Heart left ventricle (tissue), 16 donors: Measurements from ENCODE around the gene SH2D7. TPM values are rescaled to one million over a fixed set of nuclear protein-coding genes. Genes with fewer than 3 reads are reported as not detected.

Experiments used
- ATAC-seq, 4 donors: fragments of 200-7000 bp; cut with Tn5 transposase; one replicate each; pipeline ENCODE4 v1.9.1; 2020 to 2022; ENCODE audit warnings: moderate library complexity in 4 of 4, mild to moderate bottlenecking in 3 of 4, moderate number of reproducible peaks in 1 of 4
- DNase-seq, 5 donors: peaks; one replicate each; pipeline ENCODE4 v3.0.0-alpha.2; 2020
- H3K27ac ChIP-seq, 12 donors: fragments of 200-600 bp; sonication (generic) in 4 of 12; one replicate each; pipeline versions ENCODE4 v1.5.0 to v1.8.0; 2016 to 2022; ENCODE audit warnings: mild to moderate bottlenecking in 2 of 12
- H3K27me3 ChIP-seq, 9 donors: fragments of 200-600 bp; sonication (generic) in 2 of 9; one replicate each; pipeline versions ENCODE4 v1.5.1 to v1.8.0; 2016 to 2022; ENCODE audit warnings: mild to moderate bottlenecking in 3 of 9
- H3K36me3 ChIP-seq, 9 donors: fragments of 200-600 bp; sonication (generic) in 2 of 9; one replicate each; pipeline versions ENCODE4 v1.5.0 to v1.8.0; 2018 to 2022; ENCODE audit warnings: mild to moderate bottlenecking in 2 of 9
- H3K4me1 ChIP-seq, 12 donors: fragments of 200-600 bp; sonication (generic) in 4 of 12; one replicate each; pipeline versions ENCODE4 v1.5.0 to v1.8.0; 2016 to 2022; ENCODE audit warnings: mild to moderate bottlenecking in 3 of 12
- H3K4me3 ChIP-seq, 12 donors: fragments of 200-600 bp; sonication (generic) in 4 of 12; one replicate each; pipeline versions ENCODE4 v1.5.0 to v1.8.0; 2017 to 2022; ENCODE audit warnings: mild to moderate bottlenecking in 9 of 12, moderate library complexity in 4 of 12
- H3K9me3 ChIP-seq, 12 donors: fragments of 200-600 bp; sonication (generic) in 4 of 12; one replicate each; pipeline versions ENCODE4 v1.5.0 to v1.8.0; 2016 to 2022; ENCODE audit warnings: mild to moderate bottlenecking in 1 of 12
- POLR2A ChIP-seq, 2 donors: fragments of 450-650 bp; IDR thresholded peaks; one replicate each; pipeline ENCODE4 v1.6.1; 2017; ENCODE audit warnings: antibody characterized with exemption in 2 of 2, mild to moderate bottlenecking in 2 of 2, moderate library complexity in 2 of 2
- WGBS, 4 donors: extraction: QIAGEN DNeasy Blood & Tissue Kit in 2 of 4; methylation state at CpG; one replicate each; pipeline versions ENCODE4 v1.1.5 to v1.1.7; 2013 to 2018; 5-methylcytosine and 5-hydroxymethylcytosine counted together
- intact Hi-C, 10 donors: fragments of 100-400 bp; cut with DNase I; formaldehyde crosslinking; loops; one replicate each; pipeline versions ENCODE4 v1.11.1 to v1.14.2; 2022
- polyA plus RNA-seq, 2 donors: library from polyadenylated mRNA; stranded (reverse); fragments of 200-250 nt; gene quantifications; one replicate each; pipeline ENCODE4 v1.2.3, GENCODE V29; 2013
- total RNA-seq, 9 donors: library from RNA; depleted of rRNA in 2 of 9; stranded (reverse); fragments of >200 nt in 2 of 9; fragmentation: NEBNext Ultra II Directional in 3 of 9; extraction: Animal tissue kit (Norgen Biotek cat#: 25700) in 3 of 9; gene quantifications; one replicate each; pipeline versions ENCODE4 v1.1.0 to v1.2.4, GENCODE V29; 2016 to 2023
- TF ChIP-seq, protein P1 (sequence below), 12 donors: fragments of 200-600 bp; sonication (generic) in 4 of 12; IDR thresholded peaks; one replicate each; pipeline versions ENCODE4 v1.5.0 to v1.8.0; 2018 to 2022; ENCODE audit warnings: antibody characterized with exemption in 12 of 12, mild to moderate bottlenecking in 5 of 12
- donor health status: ischemic (EF 13 %, LVEDD 7.1; RV severe dilation, severe dysfunction).
- donor health status: healthy with polysubstance abuse.
- donor health status: DM: no; HTN: yes; CAD: no.
- donor health status: DM: no; HTN: no; CAD: no.
- donor health status: ischemic (EF 25% LVEDD 6.9; RV normal size, moderate dysfunction).
- donor health status: ischemic (EF 25% LVEDD 5.7; RV mildly dilated, moderate dysfunction).
- donor health status: healthy.
- donor health status: DM: yes; HTN: yes; CAD: no.
- donor health status: ischemic (EF 35%, LVEDD 5.7; RV mildly dilated, moderate dysfunction).
- donor health status: nonischemic (EF 11% LVEDD 7.7; RV severe dilation, severe dysfunction).
- donor health status: DM: yes; HTN: yes; CAD: no.
- donor health status: PGD.
- donor health status: ischemic (EF 29% LVEDD 5.4; RV normal size, mild dysfunction).
- donor health status: nonischemic (EF 23%, LVEDD 6.1; RV moderate dilation, normal function).

SH2D7 gene
- total and polyA plus RNA-seq, 11 donors = not detected

DNA sequence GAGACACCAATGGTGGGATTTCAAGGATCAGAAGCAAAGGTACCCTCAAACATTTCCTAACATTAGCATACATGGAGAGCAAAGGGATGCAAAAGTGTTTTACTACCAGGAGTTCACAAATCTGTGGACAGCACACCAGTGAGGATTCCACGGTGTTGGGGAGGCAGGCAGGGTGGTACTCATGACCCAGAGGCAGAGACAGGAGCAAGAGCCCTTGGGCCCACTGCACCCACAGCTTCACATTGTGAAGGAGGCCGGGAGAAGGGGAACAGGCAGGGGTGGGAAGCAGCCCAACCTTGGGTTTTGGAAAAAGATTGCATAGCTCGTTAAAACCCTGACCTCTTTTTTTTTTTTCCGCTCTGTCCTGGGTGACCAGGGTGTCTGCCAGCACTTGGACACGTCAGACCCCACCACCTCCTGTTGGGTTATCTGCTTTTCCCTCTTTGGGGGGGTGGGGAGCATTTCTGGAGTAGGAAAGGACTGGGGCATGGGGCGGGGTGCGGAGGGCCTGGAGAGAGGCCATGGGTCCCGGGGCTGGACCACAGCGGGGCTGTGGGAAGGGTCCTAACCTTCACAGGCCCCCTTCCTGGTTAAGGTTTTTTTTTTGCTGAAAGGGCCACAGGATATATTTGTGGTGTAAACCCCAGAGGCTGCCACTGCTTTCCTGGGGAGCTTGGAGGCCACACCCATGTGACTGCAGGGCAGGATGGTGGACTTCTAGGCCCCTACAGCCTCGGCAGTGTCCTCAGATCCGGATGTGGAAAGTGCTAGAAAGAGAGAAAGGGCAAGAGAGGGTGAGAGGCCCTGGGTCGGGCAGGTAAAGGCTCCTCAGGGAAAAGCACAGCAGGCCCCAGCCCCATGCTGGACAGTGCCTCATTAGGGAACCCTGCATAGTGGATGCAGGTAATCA is 12.5 kb downstream of the SH2D7 start:
- WGBS, 4 donors = 89 to 96% (median 91%) methylated on average over 12 of the region's 12 CpGs

DNA sequence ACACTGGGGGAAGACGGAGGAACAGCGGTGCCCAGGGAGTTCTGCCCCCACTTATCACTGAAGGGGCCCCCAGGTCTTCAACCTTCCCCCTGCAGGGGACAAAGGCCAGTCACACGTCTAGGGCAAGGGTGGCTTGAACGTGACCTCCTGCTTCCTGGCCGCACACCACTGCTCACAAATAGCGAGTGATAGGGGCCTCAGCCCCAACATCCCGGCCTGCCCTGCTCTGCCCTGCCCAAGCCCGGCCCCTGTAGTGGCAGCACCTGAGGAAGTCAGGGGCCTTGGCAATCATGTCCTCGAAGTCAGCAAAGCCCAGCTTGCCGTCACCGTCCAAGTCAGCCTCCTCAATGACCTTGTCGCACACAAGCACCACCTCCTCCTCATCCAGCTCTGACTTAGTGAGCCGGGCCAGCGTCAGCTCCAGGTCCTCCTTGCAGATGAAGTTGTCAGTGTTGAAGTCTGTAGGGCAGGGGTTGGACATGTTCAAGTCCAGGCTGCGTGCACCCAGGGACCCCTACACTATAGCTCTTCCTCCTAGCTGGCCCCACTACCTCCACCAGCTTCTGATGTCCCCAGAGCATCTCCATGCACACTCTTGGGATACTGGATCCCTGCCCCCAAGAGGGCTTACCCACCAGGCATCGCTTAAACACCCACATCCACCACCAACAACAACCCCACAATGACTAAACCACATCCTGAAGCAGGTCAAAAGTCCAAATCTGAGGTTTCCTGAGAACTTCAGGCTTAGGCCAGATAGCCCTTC is 13.3 kb downstream of the SH2D7 start:
- Histone ChIP-seq H3K27ac (no peak overlapping the region), H3K9me3 (no peaks in the 10 kb centered on the region), H3K4me3 (no peak overlapping the region), H3K36me3 (no peaks in the 10 kb centered on the region), H3K4me1 (peaks cover 0 to 37% (median 0%) of the 10 kb centered on the region in 12 donors), H3K27me3 (no peaks in the 10 kb centered on the region)
- WGBS, 4 donors = 88 to 92% (median 90%) methylated on average over 13 to 16 of the region's 16 CpGs
- intact Hi-C loops = loop anchor here in 3 of 10 donors (5.0 to 10.0 kb wide), 2 partner anchors 101 to 103 kb away; no protein-coding TSS in a partner anchor
- DNase-seq (no peak), ATAC-seq (no peak)
- TF ChIP-seq, protein P1, sequence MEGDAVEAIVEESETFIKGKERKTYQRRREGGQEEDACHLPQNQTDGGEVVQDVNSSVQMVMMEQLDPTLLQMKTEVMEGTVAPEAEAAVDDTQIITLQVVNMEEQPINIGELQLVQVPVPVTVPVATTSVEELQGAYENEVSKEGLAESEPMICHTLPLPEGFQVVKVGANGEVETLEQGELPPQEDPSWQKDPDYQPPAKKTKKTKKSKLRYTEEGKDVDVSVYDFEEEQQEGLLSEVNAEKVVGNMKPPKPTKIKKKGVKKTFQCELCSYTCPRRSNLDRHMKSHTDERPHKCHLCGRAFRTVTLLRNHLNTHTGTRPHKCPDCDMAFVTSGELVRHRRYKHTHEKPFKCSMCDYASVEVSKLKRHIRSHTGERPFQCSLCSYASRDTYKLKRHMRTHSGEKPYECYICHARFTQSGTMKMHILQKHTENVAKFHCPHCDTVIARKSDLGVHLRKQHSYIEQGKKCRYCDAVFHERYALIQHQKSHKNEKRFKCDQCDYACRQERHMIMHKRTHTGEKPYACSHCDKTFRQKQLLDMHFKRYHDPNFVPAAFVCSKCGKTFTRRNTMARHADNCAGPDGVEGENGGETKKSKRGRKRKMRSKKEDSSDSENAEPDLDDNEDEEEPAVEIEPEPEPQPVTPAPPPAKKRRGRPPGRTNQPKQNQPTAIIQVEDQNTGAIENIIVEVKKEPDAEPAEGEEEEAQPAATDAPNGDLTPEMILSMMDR (IDR thresholded peaks at IDR 0.05) = no peak
- TF ChIP-seq POLR2A (IDR thresholded peaks at IDR 0.05) = no peak

More for the DNA sequence above, 12.5 kb downstream of the SH2D7 start:
- Histone ChIP-seq H3K4me3 (no peak overlapping the region), H3K4me1 (peaks cover 0 to 37% (median 0%) of the 10 kb centered on the region in 12 donors), H3K27me3 (no peaks in the 10 kb centered on the region), H3K27ac (peak overlapping the region in 1 of 12 donors; percentile 79), H3K36me3 (no peaks in the 10 kb centered on the region), H3K9me3 (no peaks in the 10 kb centered on the region)
- no peak for TF ChIP-seq POLR2A (IDR thresholded peaks at IDR 0.05)
- TF ChIP-seq, protein P1 (IDR thresholded peaks at IDR 0.05) = no peak
- intact Hi-C loops = loop anchor here in 3 of 10 donors (5.0 to 10.0 kb wide), 2 partner anchors 100 to 103 kb away; no protein-coding TSS in a partner anchor
- DNase-seq (peak in 1 of 5 donors; percentile 15), ATAC-seq (no peak)

DNA sequence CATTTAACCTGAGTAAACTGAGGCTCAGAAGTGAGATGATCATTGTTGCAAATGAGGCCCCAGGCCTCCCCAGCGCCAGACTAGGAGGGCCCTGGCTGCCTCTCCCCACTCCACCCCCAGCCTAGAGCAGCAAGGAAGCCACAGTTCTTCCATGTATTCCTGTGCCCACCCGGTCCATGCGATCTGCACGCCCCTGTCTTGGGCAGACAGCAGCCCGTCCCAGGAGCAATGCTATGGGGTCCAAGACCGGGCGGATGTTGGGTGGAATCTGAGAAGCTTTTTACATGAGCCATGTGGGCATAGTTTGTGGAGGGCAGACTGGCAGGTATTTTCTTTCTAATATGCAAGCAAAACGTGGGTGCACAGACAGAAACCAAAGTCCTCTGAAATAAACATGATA is 15.1 kb downstream of the SH2D7 start:
- no peak overlapping the region for H3K27ac ChIP-seq
- no peaks in the 10 kb centered on the region for H3K36me3 ChIP-seq
- peak in 1 of 5 donors; percentile 18 for DNase-seq
- intact Hi-C loops = loop anchor here in 3 of 10 donors (5.0 to 10.0 kb wide), 2 partner anchors 103 to 105 kb away; no protein-coding TSS in a partner anchor
- WGBS, 4 donors = 93 to 100% (median 96%) methylated on average over 4 to 8 of the region's 8 CpGs
- no peaks in the 10 kb centered on the region for H3K9me3 ChIP-seq
- H3K4me1 ChIP-seq = peaks cover 0 to 37% (median 0%) of the 10 kb centered on the region in 12 donors
- no peak overlapping the region for H3K4me3 ChIP-seq
- TF ChIP-seq, protein P1 (IDR thresholded peaks at IDR 0.05) = no peak
- no peak for TF ChIP-seq POLR2A (IDR thresholded peaks at IDR 0.05)
- H3K27me3 ChIP-seq = no peaks in the 10 kb centered on the region
- no peak for ATAC-seq
